GM18873 (cell line): ENCODE results near the gene VGLL4.

ENCODE experiments used
- ATAC-seq: cut with Tn5 transposase; IDR thresholded peaks from one replicate; pipeline ENCODE4 v1.9.1; 2021; ENCODE audit warnings: mild to moderate bottlenecking, moderate library complexity, moderate number of reproducible peaks; ENCODE audit not compliant: unreplicated experiment, low FRiP score

Gene VGLL4

DNA sequence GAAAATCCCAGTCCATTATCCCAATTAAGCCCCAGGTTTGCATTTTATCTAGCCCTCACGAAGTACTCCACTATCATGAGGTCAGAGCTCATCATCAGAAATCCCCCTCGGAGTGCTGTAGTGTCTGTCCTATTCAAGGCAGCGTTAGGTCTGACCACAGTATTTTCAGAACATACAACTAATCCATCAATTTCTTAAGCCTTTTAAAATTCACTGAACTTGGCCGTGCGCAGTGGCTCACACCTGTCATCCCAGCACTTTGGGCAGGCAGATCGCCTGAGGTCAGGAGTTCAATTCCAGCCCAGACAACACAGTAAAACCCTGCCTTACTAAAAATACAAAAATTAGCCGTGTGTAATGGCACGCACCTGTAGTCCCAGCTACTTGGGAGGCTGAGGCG is 11.9 kb downstream of the VGLL4 start:
- no peak for ATAC-seq

DNA sequence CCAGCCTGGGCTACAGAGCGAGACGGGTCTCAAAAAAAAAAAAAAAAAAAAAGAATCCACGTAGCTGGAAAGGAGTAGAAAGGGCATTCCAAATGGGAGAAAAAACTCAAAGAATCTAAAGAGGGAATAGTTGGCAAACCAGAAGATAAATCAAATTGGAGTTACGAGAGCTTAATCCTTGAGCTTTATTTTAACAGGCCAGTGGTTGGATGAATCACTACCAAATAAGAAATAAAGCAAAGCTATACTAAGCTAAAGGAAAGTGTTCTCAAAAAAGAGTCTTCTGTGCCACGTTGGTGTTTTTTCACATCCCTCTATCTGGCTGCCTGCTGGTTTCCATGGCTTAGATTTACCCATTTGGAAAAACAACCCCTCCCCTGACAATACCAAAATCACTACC is 14.0 kb downstream of the VGLL4 start:
- no peak for ATAC-seq

DNA sequence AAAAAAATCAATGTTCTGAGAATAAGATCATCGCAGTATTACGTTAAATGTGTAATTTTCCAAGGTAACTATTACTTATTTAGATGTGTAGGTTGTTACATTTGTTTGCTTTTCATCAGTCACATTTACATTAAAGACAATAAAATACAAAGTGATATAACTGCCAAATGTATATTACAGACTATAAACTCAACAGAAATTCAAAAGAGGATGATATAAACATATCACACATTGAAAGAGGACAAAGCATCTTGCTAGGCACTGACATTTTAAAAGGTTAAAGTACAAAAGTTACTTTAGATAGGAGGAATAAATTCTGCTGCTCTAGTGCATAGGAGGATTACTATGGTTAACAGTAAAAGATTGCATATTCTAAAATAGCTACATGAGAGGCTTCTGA is 16.1 kb downstream of the VGLL4 start:
- ATAC-seq: no peak

DNA sequence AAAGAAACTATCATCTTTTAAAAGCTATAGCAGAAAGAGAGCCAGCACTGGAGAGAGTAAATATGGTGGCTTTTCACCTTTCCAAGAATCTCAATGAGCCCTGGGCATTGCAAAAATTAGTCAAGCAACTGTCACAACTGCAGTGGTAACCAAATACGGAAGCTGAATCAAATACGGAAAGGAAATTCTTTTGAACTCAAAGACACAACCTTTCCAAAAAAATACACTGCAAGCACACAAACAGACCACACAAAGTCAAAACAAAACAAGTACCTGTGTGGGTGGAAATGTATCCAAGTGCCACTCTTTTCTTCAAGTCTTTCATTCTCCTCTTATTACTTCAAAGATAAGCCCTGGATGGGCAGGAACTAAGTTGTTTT is 17.6 kb downstream of the VGLL4 start:
- ATAC-seq: peak; percentile 55

DNA sequence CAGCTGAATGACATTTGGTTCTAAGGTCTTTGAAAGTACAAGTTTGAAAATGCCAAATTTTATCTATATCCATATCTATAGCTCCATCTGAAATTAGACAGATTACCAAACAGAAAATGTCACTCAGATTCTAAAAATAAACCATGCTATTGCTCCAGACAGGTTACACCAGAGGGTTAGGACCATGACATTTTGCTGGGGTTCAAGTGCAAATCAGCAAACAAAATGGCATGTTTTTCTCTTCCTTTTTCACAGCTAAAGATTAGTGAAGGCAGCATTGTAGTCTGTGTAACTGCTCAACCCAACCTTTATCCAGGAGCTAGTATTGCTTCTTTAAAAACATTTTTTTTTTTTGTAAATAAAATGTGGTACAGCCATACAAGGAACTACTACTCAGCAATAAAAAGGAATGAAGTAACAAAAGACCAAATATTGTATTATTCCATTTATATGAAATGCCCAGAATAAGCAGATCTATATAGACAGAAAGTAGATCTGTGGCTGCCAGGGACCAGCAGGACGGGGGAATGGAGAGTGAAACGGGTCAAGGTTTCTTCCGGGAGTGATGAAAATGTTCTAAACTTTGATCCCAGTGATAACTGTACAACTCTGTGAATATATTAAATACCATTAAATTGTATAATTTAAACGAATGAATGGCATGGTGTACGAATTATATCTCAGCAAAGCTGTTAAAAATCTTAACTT is 18.2 kb downstream of the VGLL4 start:
- ATAC-seq: no peak

DNA sequence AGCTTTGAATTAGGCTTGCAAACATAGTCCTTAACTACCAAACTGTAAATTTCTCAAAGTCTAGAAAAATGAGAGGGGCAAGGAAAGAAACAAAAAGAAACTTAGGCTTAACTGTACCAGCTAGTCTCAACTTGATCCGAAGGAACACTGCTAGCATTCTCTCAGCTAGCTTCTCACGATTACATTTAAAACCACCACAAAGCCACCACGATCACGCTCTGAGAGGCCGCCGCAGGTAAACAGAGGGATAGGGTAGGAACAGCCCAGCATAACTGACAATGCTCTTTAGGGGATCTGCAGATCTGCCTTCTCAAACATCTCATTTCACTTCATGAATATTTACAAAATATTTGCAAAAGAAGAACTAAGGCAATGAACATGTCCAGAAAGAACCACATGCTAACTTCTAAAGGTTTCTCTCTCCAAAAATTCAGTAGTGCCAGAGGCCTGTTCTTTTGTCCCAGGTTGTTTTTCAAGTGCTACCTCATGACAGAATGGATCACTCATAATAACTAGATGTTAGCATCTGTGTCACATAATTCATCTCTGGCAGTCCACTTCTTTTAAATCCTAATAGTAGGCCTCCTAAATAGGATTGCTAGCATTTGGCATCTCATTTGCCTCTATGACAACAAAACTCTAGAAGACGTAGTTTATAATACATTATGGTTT is 18.9 kb downstream of the VGLL4 start:
- no peak for ATAC-seq

DNA sequence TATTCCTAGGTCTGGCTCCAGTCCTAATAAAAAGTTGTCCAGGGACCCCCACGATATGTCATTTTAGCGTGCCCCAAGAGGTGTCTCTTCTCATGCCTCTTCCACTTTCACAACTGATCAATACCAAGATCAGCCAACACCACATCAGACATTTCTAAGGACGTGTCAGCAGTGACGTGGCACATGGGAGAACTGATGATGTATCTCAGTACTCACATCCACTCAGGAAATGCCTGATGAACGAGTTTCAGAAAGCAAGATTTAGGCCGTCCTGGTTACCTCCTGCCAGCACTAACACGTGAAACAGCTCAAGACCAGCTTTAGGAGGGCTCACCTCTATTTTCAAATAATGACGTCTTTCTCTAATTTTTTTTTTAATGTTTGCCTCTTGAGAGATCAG is 19.6 kb downstream of the VGLL4 start:
- no peak for ATAC-seq

DNA sequence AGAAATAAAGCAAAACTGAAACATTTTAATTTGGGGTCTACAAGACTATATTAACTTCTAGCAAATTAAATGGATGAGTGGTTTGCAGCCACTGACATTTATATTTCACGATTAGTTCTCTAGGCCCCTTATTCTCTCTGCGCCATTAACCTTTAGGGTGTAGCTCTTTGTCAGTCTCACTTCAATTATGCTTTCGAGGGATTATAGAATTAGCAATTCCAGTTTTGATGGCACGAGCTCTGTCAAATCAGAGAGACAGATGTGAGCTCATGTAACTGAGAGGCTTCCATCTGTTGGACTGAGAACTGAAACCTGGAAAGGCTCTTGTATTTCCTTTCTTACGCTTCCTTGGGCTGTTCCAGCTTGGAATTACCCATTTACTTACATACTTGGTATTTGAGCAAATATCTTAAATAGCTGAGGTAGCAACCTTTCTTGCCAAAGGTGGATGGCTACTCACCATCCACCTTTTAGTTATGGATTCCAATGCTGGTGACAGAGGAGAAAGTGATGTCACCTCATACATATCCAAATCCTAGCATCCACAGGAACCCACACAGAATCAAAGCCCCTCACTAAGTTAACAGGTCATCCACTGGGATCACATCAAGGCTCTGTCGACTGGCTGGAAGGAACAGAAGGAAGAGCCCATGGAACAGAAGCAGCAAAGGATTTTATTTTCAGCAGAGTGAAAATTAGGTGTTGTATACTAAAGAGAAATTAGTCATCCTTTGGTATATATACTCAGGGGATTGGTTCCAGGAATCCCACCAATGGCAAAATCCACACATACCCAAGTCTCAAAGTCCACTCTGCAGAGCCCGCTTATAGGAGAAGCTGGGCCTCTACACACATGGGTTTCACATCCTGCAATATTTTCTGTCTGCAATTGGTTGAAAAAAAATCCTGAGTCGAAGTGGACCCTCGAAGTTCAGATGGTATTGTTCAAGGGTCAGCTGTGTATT is 20.8 kb downstream of the VGLL4 start:
- no peak for ATAC-seq

- no peak for ATAC-seq
Measured at GRCh38 chr3:11621077-11621476, 22.6 kb downstream of the VGLL4 start.

- ATAC-seq: no peak
Measured at GRCh38 chr3:11619946-11620652, 23.6 kb downstream of the VGLL4 start.

- ATAC-seq: no peak
Measured at GRCh38 chr3:11619461-11619860, 24.3 kb downstream of the VGLL4 start.

GRCh38 chr3:11618904-11619303 is 24.8 kb downstream of the VGLL4 start:
- ATAC-seq: no peak

DNA sequence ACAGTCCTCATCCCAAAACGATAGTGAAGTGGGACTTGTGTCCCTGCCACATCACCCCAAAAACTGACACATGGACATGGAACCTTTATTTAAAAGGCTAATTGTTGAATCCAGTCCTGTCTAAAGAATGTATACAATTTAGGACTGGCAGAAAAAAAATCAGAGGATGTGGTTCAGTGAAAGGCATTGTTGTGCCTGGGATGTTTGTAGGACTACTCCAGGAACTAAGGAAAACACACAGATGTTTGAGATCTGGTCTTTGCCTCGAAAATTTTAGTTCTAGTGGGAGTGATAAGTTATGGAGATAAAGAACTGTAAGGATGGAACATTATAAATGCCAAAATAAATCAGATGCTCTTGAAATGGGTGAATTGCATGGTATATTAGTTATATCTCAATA is 27.2 kb downstream of the VGLL4 start:
- no peak for ATAC-seq

- ATAC-seq: no peak
Measured at GRCh38 chr3:11613851-11614487, 29.7 kb downstream of the VGLL4 start.

DNA sequence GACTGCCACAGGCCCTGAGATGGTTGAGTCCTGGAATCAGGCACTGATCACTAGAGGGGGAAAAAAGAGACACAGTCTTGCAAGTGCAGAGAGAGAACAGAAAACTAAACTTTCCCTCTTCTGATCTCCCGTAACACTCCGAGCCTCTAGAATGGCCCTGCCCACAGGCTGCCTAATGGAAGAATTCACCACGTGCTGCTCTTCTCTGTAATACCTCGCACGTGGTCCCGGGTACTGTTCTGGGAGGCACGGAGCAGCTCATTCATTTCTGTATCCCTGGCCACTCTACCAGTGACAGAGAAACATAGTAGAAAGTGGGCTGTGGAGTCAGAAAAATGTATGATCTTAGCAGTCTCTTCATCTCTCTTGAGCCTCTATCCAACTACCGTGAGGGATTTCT is 30.4 kb downstream of the VGLL4 start:
- ATAC-seq: no peak

DNA sequence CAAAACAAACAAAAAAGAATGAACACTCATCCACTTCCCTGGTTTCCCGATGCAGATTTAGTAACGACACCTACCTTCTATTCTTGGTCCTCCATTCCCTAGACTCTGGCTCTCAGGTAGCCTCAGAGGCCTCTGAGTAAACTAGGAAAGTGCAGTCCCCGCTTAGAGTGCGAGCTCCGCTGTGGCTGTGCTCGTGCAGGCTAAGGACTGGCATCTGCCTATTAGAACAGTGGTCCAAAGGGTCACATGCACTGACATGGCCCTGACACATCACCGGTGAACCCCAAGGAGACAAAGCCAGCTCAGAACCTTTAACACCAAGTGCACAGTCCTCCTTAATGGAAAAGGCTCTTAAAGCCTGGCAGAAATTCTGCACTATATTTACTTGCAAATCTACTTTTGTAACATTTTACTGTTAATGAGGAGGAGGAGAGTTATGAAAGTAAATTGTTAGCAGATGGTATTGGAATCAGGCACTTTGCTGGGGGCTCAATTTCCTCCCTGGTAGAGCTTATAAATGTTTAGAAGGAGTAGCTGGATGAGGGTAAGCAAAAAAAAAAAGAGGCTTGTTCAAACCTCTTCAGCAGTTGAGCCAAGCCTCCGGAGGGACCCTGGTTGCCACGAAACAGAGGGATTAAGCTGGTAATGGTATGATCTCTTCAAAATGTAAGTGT is 31.1 kb downstream of the VGLL4 start:
- no peak for ATAC-seq

DNA sequence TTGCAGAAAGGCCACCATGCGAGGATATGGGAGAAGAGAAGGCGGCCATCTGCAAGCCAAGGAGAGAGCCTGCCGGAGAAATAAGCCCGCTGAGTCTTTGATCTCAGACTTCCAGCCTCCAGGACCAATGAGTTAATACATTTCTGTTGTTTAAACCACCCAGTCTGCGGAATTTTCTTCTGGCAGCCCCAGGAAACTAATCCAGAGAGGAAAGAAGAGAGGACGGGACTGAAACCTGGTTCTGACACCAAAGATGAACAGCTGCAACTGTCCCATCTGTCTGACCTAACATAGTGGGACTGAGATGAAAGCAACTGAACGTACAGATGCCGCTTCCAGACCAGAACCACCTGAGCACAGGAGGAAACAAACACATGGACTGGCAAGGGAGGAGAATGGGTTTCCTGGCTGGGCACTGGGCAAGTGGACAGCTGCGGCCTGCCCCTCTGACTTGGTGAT is 32.3 kb downstream of the VGLL4 start:
- no peak for ATAC-seq

- ATAC-seq: no peak
Measured at GRCh38 chr3:11610700-11611275, 32.9 kb downstream of the VGLL4 start.

DNA sequence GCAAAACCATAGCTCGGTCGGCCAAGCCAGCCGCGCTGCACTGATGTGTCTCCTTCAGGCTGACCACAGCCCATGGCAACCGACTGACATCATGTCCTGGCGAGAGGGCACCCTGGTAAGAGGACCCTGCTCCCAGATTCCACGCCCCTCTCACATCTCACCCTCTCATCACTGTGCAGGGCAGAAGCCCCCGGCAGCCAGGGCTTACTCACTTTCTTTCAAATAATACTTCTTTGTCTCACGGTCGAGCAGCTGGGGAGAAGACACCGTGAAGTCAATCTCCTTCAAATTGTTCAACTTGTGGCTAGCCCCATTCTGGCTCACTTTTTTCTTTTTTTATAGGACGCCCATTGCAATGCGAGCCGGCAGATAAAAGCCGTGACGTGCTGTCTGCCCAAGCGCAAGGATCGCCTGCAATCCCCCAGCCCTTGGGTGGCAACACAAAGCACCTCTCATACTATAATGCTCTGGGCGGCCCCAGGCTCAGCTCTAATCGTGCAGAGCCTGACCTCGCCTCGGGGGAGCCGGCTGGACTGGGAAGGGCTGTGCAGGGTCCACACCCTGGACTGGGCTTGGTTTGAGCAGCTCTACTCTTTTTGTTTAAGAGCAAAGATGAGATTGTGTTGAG is 33.6 kb downstream of the VGLL4 start:
- no peak for ATAC-seq
